T-helper 9 cell (primary cell): ENCODE measurements around the gene NOC2L.

Source experiments
- DNase-seq: peaks from one replicate; pipeline ENCODE4 v3.0.0-alpha.2; 2020

NOC2L gene

GRCh38 chr1:913491-914130 lies 45.4 kb downstream of the NOC2L start:
- no peak for DNase-seq

- no peak for DNase-seq
Measured at GRCh38 chr1:912740-913301, 46.2 kb downstream of the NOC2L start.

- no peak for DNase-seq
Measured at GRCh38 chr1:911875-912739, 46.9 kb downstream of the NOC2L start.

- DNase-seq: no peak
Measured at GRCh38 chr1:910881-911721, 48.0 kb downstream of the NOC2L start.

GRCh38 chr1:910311-910880 lies 48.7 kb downstream of the NOC2L start:
- no peak for DNase-seq

GRCh38 chr1:909861-910310 lies 49.2 kb downstream of the NOC2L start:
- DNase-seq: no peak

- no peak for DNase-seq
Measured at GRCh38 chr1:908661-909060, 50.4 kb downstream of the NOC2L start.

DNA sequence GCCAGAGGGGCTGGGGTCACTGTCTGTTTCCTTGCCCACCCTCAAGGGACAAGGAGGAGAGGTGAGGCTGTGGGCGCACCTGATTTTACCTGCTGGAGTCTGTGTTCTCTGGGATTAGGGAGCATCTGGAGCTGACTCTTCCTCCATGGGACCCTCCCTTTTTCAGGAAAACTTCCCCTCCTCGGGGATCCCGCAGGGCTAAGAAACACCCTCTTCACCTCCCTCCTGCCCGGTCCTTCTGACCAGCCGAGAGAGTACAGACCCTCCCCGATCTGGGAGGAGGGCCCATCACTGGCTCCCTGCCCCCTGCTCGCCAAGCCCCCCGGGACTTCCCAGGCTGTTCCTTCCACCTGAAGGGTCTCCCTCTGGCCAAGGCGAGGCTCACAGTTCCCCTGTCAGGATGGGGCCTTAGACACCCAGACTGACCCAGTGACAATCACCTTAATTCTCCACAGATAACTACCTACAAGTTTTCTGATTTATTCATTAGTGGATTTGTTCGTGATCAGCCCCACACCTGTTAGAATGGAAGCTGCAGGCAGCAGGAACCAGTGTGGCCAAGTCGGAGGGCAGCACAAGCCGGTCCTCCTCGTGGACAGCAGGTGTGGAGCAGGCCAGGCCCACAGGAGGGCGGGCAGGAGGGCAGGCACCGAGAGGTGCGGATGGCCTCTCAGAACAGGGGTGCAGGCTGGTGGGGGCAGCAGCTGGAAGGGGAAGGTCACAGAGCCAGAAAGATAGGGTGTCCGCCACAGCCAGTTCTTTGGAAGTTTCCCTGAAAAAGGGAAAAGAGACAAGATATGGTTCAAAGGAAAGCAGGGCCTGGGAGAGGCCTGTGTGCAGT lies 51.2 kb downstream of the NOC2L start:
- DNase-seq: no peak

DNA sequence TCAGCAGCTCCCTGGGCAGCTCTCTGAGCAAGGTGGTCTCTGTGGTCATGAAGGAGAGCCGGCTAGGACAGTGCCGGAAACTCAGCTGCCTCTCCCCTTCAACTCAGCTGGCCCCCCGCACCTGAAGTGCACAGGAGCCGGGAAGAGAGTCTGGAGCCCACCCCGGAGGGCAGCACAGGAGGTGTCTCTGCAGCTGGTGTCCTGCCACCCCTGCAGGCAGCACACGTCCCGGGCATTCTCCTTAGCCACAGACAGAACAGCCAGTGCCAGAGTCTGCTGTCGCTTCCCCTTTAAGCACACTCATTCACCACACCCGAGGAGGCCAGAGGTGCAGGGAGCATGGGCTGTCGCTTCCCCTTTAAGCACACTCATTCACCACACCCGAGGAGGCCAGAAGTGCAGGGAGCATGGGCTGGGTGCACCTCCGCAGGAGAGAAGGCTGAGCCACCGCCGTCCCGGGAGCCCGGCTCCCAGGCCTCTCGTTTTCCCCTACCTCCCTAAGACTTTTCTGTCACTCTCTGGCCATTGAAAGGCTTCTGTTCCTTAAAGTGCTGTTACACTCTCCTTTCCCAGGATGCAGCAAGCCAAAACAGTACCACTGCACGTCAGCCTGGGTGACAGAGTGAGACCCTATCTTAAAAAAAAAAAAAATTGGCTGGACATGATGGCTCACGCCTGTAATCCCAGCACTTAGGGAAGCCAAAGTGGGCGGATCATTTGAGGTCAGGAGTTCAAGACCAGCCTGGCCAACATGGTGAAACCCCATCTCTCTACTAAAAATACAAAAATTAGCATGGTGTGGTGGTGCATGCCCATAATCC lies 52.2 kb downstream of the NOC2L start:
- no peak for DNase-seq

DNA sequence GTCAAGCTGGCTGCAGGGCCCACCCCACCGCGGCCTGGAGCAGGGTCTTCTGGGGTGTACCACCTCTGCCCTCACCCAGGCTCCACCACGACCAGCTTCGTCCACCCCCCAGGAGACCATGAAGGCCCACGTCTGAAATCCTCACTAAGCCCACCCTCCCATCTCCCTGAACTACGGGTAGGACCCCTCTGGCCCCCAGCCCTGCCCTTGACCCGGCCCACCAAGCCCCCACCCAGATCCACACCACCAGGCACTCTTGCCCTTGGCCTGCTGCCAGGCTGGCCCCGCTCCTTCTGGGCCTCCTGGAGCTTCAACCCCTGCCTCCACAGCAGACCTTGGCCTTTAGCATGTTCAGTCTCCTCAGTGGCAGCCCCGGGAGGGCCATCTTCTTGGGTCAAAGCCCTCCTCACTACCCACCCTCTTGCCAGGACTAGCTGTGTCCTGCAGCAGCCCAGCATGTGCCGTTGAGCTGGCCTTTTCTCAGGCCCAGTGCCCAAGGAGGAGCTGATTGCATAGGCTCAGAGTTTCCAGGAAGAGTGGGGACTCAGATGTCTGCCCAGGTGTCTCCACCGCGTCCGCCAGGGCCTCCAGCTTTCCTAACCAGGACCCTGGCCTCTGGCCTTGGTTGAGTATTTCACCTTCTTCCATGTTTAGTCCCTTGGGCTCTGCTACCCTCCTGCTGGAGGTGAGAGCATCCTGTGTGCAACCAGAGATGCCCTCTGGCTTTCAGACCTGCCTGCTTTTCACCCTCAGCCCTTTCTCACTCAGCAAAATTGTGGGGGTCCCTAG lies 53.1 kb downstream of the NOC2L start:
- DNase-seq: no peak

DNA sequence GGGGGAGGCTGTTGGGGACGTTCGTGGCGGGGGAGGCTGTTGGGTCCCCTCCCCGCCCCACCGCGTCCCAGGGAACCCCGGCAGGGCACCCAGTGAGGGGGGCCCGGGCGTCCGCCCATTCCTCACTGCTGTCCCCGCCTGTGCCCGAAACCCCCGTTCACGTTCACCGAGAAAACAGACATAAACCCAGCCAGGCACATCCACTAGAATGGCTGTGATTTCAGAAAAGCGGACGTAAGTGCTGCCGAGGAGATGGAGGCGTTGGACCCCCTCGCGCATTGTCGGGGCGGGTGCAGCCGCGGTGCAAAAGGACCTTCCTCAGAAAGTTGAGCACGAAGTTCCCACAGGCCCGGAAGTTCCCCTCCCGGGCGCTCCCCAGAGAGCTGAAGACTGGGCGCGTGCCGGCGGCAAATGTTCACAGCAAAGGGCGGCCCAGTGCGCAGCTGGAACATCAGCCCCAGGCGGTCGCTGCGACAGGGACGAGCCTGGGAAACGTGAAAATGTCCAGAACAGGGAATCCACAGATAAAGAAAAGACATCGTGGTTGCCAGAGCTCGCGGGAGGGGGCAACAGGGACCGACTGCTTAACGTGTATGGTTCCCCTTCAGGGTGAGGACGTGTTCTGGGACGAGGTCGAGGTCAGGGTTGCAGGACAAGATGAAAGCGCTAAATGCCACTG lies 53.8 kb downstream of the NOC2L start:
- no peak for DNase-seq

- DNase-seq: peak; percentile 80
Measured at GRCh38 chr1:904310-904950, 54.6 kb downstream of the NOC2L start.

GRCh38 chr1:903721-904271 lies 55.3 kb downstream of the NOC2L start:
- no peak for DNase-seq

DNA sequence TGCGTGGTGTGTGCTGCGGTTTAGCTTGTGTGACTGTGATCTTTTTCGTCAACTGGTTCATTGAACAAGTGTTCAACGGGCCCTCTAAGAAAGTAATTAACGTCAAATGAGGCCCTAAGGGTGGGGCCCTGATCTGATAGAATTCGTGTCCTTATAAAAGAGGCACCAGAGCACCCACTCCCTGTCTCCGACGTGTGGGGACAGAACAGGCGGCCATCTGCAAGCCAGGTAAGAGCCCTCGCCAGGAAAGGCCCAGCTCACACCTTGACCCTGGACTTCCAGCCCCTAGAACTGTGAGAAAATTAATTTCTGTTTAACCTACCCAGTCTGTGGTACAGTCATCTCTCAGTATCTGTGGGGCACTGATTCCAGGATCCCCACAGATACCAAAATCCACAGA lies 55.8 kb downstream of the NOC2L start:
- DNase-seq: no peak

GRCh38 chr1:902802-903201 lies 56.3 kb downstream of the NOC2L start:
- DNase-seq: no peak

- DNase-seq: no peak
Measured at GRCh38 chr1:901108-901859, 57.8 kb downstream of the NOC2L start.

- DNase-seq: no peak
Measured at GRCh38 chr1:899636-900317, 59.3 kb downstream of the NOC2L start.
